Motor neuron (in vitro differentiated cells): ENCODE results near the gene GEN1. TPM values are rescaled to one million over a fixed set of nuclear protein-coding genes. Genes with fewer than 3 reads are reported as not detected.

Experiments used
- ATAC-seq, 8 experiments: fragments of 200-7000 bp; cut with Tn5 transposase; replicated peaks in 6 of 8; 2 replicates each; pipeline ENCODE4 v1.8.0; 2021; ENCODE audit warnings: mild to moderate bottlenecking in 8 of 8, moderate library complexity in 8 of 8
- H3K27ac ChIP-seq, 2 donors: fragments of 250-450 bp; sonication (Bioruptor Pico); 2 replicates each; pipeline ENCODE4 v1.9.0; 2021; ENCODE audit warnings: antibody characterized with exemption in 2 of 2, mild to moderate bottlenecking in 2 of 2, moderate library complexity in 1 of 2
- H3K4me1 ChIP-seq, 2 donors: fragments of 250-450 bp; sonication (Bioruptor Pico); replicated peaks in 1 of 2; 2 replicates each; pipeline ENCODE4 v1.6.1; 2021; ENCODE audit warnings: antibody characterized with exemption in 2 of 2, mild to moderate bottlenecking in 2 of 2, moderate library complexity in 1 of 2
- H3K4me3 ChIP-seq, 5 donors: fragments of 250-450 bp; sonication (Bioruptor Pico); 2 replicates each; pipeline ENCODE4 v1.9.0; 2021; ENCODE audit warnings: antibody characterized with exemption in 5 of 5, mild to moderate bottlenecking in 5 of 5, moderate library complexity in 4 of 5
- WGBS, 10 experiments: fragments of 450-650 bp; shearing (Covaris generic); methylation state at CpG; one replicate each; pipeline ENCODE4 v1.0.0; 2022; 5-methylcytosine and 5-hydroxymethylcytosine counted together
- in situ Hi-C, 9 experiments: fragments of 400-800 bp; cut with MboI; loops; one replicate each; pipeline ENCODE4 v1.15.0; 2021; ENCODE audit warnings: low sequenced_read_pairs in 9 of 9, low pct_unique_long_range_greater_than_20kb in 2 of 9; ENCODE audit not compliant: unreplicated experiment in 9 of 9
- total RNA-seq, 8 experiments: library from RNA; unstranded; fragments of 300-600 nt; gene quantifications; 2 replicates each; pipeline versions ENCODE4 v1.2.3 to v1.2.4, GENCODE V29; 2022

The GEN1 gene
- total RNA-seq, 8 experiments from 2014 or later = 1.0 to 15.8 (median 5.9) TPM

DNA sequence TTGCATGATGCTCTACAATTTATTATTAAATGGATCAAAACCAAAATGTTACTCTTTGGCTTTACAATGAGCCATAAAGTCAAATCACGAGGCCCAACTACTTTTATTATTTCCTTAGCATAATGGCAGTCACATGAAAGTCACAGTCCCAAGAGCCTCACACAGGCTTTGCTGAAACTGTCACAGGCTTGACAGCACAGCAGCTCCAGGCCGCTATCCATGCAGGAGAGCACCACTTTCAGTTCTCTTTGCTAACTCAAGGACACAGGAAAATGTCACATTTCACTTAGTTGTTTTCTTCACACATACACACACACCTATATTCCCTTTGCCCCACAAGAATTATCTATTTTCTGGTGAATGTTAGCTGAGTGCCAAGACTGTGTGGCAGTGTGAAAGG lies 51.2 kb downstream of the GEN1 start:
- Histone ChIP-seq H3K4me1 (peaks cover 3 to 5% of the 10 kb centered on the region in 2 donors), H3K27ac (no peak overlapping the region), H3K4me3 (no peak overlapping the region)
- WGBS, 10 experiments = 0 to 83% (median 64%) methylated on average over 1 to 2 of the region's 2 CpGs; no CpG with 5 or more reads in 2 of the 10 experiments
- in situ Hi-C loops = no loop called here
- ATAC-seq = no peak

DNA sequence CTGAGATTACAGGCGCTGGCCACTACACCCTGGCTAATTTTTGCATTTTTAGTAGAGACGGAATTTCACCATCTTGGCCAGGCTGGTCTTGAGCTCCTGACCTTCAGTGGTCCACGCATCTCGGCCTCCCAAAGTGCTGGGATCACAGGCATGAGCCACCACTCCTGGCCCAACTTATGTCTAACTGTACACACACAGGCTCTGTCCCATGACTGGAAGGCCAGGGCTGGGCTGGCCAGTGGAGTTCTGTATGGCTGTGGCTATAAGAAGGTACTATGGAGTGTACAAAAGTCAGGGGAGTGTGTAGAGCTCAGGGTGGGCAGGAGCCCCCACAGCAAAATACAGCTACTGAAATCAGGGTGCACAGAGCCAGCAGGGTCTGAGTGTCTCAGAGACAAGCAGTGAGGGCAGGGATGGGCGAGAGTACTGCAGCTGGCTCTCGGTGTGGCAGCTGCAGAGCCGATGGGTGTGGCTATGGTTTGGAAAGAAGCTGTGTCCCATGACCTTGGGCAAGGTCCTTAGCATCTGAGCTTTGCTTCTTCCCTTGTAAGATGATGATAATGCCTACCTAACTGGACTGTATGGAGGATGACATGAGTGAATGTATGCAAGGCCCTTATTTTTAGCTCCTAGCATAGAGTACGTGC lies 51.9 kb downstream of the GEN1 start:
- peak in 1 of 8 experiments; percentile 63 for ATAC-seq
- WGBS, 10 experiments = 57 to 100% (median 87%) methylated on average over 1 to 6 of the region's 8 CpGs; no CpG with 5 or more reads in 3 of the 10 experiments
- Histone ChIP-seq H3K27ac (no peak overlapping the region), H3K4me1 (peaks cover 0 to 3% of the 10 kb centered on the region in 2 donors), H3K4me3 (no peak overlapping the region)
- in situ Hi-C loops = no loop called here

DNA sequence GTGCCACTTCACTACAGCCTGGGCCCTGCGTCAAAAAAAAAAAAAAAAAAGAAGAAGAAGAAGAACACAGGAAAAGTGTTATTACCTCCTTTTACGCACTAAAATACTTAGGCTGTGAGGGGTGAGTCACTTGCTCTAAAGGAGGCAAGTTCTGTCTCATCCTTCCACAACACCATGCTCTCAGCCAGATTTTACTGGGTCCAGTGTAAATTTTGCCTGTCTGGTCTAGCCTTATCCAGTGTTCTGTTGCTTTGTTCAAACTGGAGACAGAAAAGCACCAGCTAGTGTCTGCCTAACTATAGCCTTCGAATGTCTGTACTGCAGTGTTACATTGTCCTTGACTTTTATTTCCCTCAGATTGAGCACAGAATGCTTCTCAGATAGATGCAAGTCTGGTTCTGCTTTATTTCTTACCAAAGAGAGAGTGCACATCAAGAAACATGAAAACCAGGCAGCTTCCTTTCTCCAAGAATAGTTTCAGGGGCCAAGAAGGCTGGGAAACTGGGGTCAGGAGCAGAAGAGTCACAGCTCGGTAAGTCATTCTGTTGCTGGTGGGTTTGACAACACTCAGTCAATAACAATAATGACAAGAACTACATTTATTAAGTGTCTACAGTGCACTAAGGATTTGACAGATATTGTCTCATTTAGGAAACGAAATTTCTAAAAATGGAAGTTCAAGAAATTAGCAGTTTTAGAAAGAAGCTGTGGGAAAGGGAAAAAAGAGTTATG lies 59.2 kb downstream of the GEN1 start:
- peak in 5 of 8 experiments; percentile 25 to 58 (median 50) for ATAC-seq
- in situ Hi-C loops = no loop called here
- WGBS, 10 experiments = 18 to 100% (median 68%) methylated on average over 1 to 5 of the region's 5 CpGs
- H3K4me3 ChIP-seq = no peak overlapping the region
- H3K27ac ChIP-seq = no peak overlapping the region
- H3K4me1 ChIP-seq = peaks cover 0 to 5% of the 10 kb centered on the region in 2 donors

DNA sequence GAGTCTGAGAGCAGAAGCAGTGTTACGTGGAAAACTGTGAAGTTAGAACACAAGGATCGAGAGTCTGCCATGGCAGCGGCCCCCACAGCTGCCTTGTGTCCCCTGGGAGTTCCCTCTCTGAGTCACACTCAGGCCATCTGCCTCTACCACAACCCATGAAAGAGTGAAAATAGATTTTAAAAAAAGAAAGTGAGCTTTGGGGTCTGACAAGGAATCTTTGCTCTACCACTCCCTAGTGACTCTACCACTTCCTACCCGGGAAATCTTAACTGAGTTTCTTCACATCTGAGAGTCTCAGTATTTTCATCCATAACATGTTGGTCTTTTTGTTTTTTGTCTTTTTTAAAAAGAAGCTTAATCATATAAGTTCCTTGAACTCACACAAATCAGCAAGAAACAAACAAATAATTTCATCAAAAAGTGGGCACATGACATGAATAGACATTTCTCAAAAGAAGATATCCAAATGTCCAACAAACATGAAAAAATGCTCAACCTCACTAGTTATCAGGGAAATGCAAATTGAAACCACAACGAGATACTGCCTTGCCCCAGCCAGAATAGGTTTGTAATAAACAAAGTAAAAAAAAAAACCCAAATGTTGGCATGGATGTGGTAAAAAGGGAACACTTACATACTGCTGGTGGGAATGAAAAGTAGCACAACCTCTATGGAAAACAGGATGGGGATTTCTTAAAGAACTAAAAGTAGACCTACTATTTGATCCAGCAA lies 60.0 kb downstream of the GEN1 start:
- in situ Hi-C loops = no loop called here
- Histone ChIP-seq H3K27ac (no peak overlapping the region), H3K4me3 (no peak overlapping the region), H3K4me1 (peaks cover 0 to 5% of the 10 kb centered on the region in 2 donors)
- WGBS, 10 experiments = 21 to 100% (median 82%) methylated on average over 1 to 5 of the region's 5 CpGs; no CpG with 5 or more reads in 1 of the 10 experiments
- peak in 6 of 8 experiments; percentile 65 to 97 (median 81) for ATAC-seq

DNA sequence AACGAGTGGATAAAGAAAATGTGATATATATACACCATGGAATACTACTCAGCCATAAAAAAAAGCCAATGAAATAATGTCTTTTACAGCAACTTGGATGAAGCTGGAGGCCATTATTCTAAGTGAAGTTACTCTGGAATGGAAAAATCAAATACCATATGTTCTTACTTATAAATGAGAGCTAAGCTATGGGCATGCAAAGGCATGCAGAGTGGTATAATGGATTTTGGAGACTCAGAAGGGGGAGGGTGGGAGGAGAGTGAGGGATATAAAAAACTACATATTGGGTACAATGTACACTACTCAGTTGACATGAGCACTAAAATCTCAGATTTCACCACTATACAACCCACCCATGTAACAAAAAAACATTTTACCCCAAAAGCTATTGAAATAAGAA lies 60.7 kb downstream of the GEN1 start:
- in situ Hi-C loops = no loop called here
- Histone ChIP-seq H3K4me1 (peaks cover 0 to 5% of the 10 kb centered on the region in 2 donors), H3K4me3 (no peak overlapping the region), H3K27ac (no peak overlapping the region)
- ATAC-seq = no peak
- WGBS, 10 experiments = 20 to 100% (median 91%) methylated on average over 1 of the region's 1 CpG; no CpG with 5 or more reads in 6 of the 10 experiments

DNA sequence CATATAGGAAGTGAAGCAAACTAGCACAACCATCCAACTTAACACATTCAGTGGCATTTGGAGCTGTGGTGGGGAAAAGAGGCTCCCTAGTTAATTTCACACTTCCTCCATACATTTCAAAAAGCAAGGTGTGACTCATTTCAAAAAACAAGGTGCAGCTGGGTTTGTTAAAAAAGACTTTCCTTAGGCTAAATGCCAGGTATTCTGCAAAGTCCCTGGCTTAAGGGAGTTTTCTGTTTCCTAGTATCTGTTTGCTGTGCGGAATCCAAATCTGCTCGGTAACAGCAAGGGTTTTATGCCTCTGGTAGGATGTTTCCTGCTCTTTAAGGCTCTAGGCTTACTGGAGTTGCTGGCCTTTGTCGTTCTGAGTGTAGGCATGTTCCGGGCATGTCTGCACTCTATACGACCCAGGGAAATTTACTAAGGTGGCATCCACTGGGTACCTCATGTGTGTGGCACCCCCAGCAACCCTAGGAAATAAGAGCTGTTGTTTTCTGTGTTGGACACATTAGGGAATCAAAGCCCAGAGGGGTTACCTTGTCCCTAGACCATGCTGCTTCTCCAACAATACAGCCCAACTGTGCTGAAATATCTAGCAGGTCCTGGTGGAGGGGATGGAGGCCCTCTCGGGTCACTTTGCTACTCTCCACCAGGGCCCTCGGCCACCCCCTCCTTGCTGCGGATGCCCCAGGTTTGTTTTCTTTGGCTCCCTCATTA lies 61.7 kb downstream of the GEN1 start:
- Histone ChIP-seq H3K4me1 (peaks cover 0 to 5% of the 10 kb centered on the region in 2 donors), H3K4me3 (no peak overlapping the region), H3K27ac (no peak overlapping the region)
- ATAC-seq = peak in 1 of 8 experiments; percentile 60
- 20 to 100% (median 82%) methylated on average over 1 to 7 of the region's 8 CpGs; no CpG with 5 or more reads in 1 of the 10 experiments for WGBS, 10 experiments
- in situ Hi-C loops = no loop called here

DNA sequence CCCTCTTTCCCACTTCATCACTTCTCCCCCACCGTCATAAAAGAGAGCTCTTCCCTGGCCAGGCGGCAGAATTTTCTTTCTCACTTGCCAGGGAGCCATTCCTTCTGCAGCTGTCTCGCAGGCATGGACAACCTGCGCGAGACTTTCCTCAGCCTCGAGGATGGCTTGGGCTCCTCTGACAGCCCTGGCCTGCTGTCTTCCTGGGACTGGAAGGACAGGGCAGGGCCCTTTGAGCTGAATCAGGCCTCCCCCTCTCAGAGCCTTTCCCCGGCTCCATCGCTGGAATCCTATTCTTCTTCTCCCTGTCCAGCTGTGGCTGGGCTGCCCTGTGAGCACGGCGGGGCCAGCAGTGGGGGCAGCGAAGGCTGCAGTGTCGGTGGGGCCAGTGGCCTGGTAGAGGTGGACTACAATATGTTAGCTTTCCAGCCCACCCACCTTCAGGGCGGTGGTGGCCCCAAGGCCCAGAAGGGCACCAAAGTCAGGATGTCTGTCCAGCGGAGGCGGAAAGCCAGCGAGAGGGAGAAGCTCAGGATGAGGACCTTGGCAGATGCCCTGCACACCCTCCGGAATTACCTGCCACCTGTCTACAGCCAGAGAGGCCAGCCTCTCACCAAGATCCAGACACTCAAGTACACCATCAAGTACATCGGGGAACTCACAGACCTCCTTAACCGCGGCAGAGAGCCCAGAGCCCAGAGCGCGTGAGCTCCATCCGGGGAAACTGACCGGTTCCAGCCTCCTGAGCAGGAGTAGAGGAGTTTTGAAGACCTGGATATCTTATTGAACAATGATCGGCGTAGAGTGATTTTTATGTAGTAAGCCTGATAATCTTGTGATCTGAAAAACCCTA lies 62.7 kb downstream of the GEN1 start, which contains the start of gene MSGN1:
Gene MSGN1, plus strand, starts transcription at position 65 of the 850 bp plus-strand sequence. Its CDS starts 59 bp downstream, at position 124.
- no peak for ATAC-seq
- in situ Hi-C loops = no loop called here
- Histone ChIP-seq H3K4me3 (no peak within 1 kb of the TSS), H3K4me1 (peaks cover 0 to 5% of the 10 kb centered on the region in 2 donors), H3K27ac (no peak within 1 kb of the TSS)
- 20 to 100% (median 89%) methylated on average over 1 to 13 of the region's 26 CpGs; no CpG with 5 or more reads in 2 of the 10 experiments for WGBS, 10 experiments

DNA sequence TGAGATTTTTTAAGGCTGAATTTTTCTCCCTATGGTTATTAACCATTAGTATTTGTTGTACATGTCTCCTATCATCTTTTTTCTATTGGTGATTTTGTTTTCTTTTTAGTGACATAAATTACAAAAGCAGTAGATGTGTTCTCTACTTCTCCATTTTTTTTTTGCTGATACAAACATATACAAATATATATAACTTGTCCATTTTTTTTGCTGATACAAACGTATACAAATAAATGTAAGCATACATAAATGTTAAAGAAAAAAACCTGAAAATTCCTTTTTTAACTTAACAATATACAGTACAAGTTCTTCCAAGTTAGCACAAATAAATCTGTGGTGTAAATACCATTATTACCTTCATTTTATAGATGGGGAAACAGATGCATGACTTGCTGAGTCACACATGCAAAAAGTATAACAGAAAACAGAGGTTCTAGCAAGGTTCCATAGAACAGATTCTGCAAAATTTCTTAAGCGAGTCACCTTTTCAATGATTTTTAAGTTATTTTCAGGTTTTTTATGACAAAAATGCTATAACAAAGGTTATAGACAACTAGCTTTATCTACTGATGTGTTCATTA lies 64.4 kb downstream of the GEN1 start:
- 21 to 91% (median 85%) methylated on average over 1 to 2 of the region's 2 CpGs for WGBS, 10 experiments
- Histone ChIP-seq H3K27ac (no peak overlapping the region), H3K4me1 (peaks cover 2 to 10% of the 10 kb centered on the region in 2 donors), H3K4me3 (no peak overlapping the region)
- no peak for ATAC-seq
- in situ Hi-C loops = no loop called here

DNA sequence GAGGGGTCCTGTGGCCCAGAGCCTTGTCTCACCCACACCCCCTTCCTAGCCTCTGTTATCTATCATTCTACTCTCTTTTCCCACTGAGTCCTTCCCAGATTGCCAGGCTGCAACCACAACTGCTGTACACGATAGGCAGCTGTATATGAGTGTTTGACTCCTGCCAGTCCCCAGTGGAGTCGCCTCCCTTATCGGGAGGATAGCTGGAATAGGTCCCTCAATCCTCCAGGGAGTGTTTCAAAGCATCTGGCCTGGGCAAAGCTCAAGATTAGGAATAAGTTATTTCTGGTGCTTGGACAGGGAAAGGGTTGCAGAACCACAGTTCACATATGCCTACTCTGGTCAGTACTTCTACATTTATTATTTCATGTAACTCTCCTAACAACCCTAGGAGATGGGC lies 67.1 kb downstream of the GEN1 start:
- ATAC-seq = no peak
- no peak overlapping the region for H3K4me3 ChIP-seq
- in situ Hi-C loops = no loop called here
- peaks cover 2 to 10% of the 10 kb centered on the region in 2 donors for H3K4me1 ChIP-seq
- WGBS, 10 experiments = 50 to 100% (median 93%) methylated on average over 1 to 3 of the region's 3 CpGs; no CpG with 5 or more reads in 5 of the 10 experiments
- H3K27ac ChIP-seq = no peak overlapping the region

DNA sequence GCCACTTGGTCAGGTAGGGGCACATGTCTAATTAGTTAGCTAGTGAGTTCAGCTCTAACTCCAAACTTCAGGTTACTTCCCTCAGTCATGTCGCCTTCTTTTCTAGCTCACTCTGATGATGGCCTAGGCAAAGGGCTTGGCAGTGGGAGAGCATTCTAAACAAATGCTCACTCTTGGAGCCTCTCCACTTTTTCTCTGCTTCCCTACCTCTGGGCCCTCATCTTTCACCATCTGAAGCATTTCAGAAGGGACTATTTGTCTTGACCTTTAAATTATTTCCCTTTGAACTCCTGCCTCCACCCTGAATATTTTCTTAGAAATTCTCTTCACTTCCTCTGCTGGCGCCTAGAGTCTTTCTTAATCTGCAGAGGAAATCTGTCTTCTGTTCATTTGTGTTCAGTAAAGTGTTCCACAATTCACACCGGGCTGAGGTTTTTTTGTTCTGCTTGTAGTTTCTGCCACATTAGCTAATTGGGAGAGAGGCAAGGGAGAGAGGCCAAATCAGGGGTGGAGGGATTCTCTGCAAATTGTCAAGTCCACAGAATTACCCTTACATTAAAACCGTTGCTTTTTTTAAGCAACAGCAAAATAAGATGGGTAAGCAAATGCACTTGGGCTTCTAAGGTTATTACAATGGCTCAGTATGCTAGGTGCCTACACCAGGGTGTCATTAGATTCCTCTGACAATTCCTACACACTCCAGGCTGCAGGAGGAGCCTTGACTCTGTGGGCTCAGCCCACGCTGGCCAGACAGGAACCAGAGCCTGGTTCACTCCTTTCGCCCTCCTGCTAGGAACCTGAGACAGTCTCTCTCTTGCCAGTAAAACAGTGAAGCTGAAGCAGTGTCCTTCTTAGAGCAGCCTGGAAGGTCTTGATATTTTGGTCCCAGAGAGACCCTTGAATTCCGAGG lies 67.9 kb downstream of the GEN1 start:
- peaks cover 2 to 10% of the 10 kb centered on the region in 2 donors for H3K4me1 ChIP-seq
- no peak overlapping the region for H3K4me3 ChIP-seq
- H3K27ac ChIP-seq = peak overlapping the region in 1 of 2 donors; percentile 13
- WGBS, 10 experiments = 4 to 64% (median 45%) methylated on average over 2 to 7 of the region's 7 CpGs
- in situ Hi-C loops = no loop called here
- peak in 6 of 8 experiments; percentile 29 to 65 (median 52) for ATAC-seq
